ENCODE measurements around the gene FHOD1. TPM values are rescaled to one million over a fixed set of nuclear protein-coding genes. Genes with fewer than 3 reads are reported as not detected.

FHOD1 gene
- total RNA-seq, 1 experiment from 2014 or later = 58.2 TPM

DNA sequence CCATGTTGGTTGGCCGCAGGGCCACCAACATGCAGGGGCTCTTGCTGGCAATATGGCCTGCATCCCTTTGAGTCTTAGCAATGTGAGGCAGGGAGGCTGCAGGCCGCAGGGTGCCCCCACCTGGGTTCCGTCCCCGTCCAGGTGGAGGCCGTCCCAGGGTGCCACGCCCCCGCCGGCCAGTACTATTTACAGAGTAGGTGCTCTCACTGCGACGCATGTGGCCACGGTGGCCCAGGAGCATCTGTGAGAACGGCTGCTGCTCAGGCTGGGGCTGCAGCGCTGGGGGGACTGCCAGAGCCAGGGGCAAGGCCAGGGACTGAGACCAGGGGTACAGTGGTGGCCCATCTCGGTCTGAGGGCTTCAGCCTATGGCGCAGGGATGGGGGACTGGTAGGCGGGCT lies 67.1 kb downstream of the FHOD1 start:
- H3F3A ChIP-seq (ENCODE audit: insufficient read depth, low read depth) = peaks cover 38% of the 10 kb centered on the region
- no peak overlapping the region for H2AFZ ChIP-seq
- peaks cover 44% of the 10 kb centered on the region for H3K4me1 ChIP-seq (replicated peaks; ENCODE audit: insufficient read depth)
- peaks cover 16% of the 10 kb centered on the region for H3K79me2 ChIP-seq (ENCODE audit: low read depth)
- POLR2A ChIA-PET (ENCODE audit: unreplicated experiment) = no interaction called here
- H3K27me3 ChIP-seq (ENCODE audit: insufficient read depth, low read depth) = no peaks in the 10 kb centered on the region
- BruUV-seq (replicated peaks) = no TSS peak
- no peaks in the 10 kb centered on the region for H4K20me1 ChIP-seq (ENCODE audit: insufficient read depth)
- no peak for TF ChIP-seq EZH2 (IDR thresholded peaks at IDR 0.05; ENCODE audit: low read depth)
- TF ChIP-seq, protein P1, sequence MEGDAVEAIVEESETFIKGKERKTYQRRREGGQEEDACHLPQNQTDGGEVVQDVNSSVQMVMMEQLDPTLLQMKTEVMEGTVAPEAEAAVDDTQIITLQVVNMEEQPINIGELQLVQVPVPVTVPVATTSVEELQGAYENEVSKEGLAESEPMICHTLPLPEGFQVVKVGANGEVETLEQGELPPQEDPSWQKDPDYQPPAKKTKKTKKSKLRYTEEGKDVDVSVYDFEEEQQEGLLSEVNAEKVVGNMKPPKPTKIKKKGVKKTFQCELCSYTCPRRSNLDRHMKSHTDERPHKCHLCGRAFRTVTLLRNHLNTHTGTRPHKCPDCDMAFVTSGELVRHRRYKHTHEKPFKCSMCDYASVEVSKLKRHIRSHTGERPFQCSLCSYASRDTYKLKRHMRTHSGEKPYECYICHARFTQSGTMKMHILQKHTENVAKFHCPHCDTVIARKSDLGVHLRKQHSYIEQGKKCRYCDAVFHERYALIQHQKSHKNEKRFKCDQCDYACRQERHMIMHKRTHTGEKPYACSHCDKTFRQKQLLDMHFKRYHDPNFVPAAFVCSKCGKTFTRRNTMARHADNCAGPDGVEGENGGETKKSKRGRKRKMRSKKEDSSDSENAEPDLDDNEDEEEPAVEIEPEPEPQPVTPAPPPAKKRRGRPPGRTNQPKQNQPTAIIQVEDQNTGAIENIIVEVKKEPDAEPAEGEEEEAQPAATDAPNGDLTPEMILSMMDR (conservative IDR thresholded peaks at IDR 0.05) = no peak
- CTCF ChIA-PET = no interaction called here
- H3K36me3 ChIP-seq (ENCODE audit: low read depth) = no peaks in the 10 kb centered on the region
- no peak overlapping the region for H3K4me2 ChIP-seq
- intact Hi-C loops (cut with micrococcal nuclease; ENCODE audit: unreplicated experiment) = no loop called here
- no peaks in the 10 kb centered on the region for H3K9me2 ChIP-seq (ENCODE audit: insufficient read depth)
- no peaks in the 10 kb centered on the region for H3K9me3 ChIP-seq (ENCODE audit: insufficient read depth, low read depth)
- no peak overlapping the region for H3K27ac ChIP-seq
- DNase-seq = no peak
- H3K4me3 ChIP-seq = no peak overlapping the region

DNA sequence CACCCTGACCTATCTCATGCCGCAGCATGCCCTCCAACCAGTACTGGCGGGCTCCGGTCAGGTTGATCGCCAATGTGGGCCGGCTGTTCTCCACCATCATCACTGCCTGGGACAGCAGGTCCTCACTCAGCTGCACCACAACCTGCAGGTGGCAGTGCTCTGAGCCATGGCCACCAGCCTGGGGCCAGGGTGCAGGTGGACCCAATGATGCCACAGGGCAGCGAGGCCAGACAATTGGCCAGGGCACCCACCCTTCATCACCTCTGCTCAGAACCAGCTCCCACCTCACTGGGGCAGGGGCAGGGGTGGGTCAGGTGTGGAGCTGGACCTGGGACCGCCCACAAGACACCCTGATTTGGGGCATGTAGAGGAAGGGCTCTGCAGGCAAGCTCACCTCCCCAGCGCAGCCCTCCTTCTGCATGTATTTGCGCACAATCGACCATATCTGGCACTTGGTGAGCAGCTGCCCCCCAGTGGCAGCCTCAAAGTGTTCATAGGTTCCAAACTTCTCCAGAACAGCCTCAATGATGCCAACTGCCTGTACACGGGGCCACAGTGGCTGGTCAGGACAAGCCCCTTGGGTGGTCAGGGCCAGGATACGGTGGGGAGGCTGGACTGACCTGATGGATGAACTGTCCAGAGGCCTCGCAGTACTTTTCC lies 67.7 kb downstream of the FHOD1 start:
- H3K27ac ChIP-seq = no peak overlapping the region
- H3K9me2 ChIP-seq (ENCODE audit: insufficient read depth) = no peaks in the 10 kb centered on the region
- no peak overlapping the region for H2AFZ ChIP-seq
- peaks cover 16% of the 10 kb centered on the region for H3K79me2 ChIP-seq (ENCODE audit: low read depth)
- no peak for DNase-seq
- no TSS peak for BruUV-seq (replicated peaks)
- H3K27me3 ChIP-seq (ENCODE audit: insufficient read depth, low read depth) = no peaks in the 10 kb centered on the region
- H3K36me3 ChIP-seq (ENCODE audit: low read depth) = no peaks in the 10 kb centered on the region
- no peaks in the 10 kb centered on the region for H3K9me3 ChIP-seq (ENCODE audit: insufficient read depth, low read depth)
- H3K4me3 ChIP-seq = no peak overlapping the region
- H3F3A ChIP-seq (ENCODE audit: insufficient read depth, low read depth) = peaks cover 40% of the 10 kb centered on the region
- H3K4me1 ChIP-seq (replicated peaks; ENCODE audit: insufficient read depth) = peaks cover 44% of the 10 kb centered on the region
- no peaks in the 10 kb centered on the region for H4K20me1 ChIP-seq (ENCODE audit: insufficient read depth)
- intact Hi-C loops (cut with micrococcal nuclease; ENCODE audit: unreplicated experiment) = no loop called here
- ChIA-PET CTCF (no interaction called here), POLR2A (ENCODE audit: unreplicated experiment) (interaction anchor here (0.6 kb wide), 1 partner anchor 9 kb away, joined by 4 read pairs; no protein-coding TSS in a partner anchor)
- H3K4me2 ChIP-seq = peak overlapping the region; percentile 92
- TF ChIP-seq, protein P1 (conservative IDR thresholded peaks at IDR 0.05) = no peak; the same call in 1 of the 2 replicates
- TF ChIP-seq EZH2 (IDR thresholded peaks at IDR 0.05; ENCODE audit: low read depth) = no peak

Small RNAs within 50 kb of the gene (microRNA-seq; reads per million reads assigned to microRNA genes)
- gene MIR328 (ENCODE audit: borderline number of aligned reads, borderline replicate concordance) = 65.3 reads per million, percentile 46 among the genes with 10 or more reads in this experiment

Other genes with a start within 250 kb of the FHOD1 start
- 58.7 and 63.3 TPM in 2 replicates for gene CBFB, start 218.3 kb downstream of the FHOD1 start, total RNA-seq (2021)
- 19.5 and 21.1 TPM in 2 replicates for gene PHAF1, start 137.5 kb downstream of the FHOD1 start, total RNA-seq (2021)
- 4.0 and 4.2 TPM in 2 replicates for gene B3GNT9, start 96.5 kb downstream of the FHOD1 start, total RNA-seq (2021)
- gene TRADD, start 87.6 kb downstream of the FHOD1 start, total RNA-seq (2021) = 38.0 and 50.3 TPM in 2 replicates
- 53.2 and 54.4 TPM in 2 replicates for gene FBXL8, start 87.5 kb downstream of the FHOD1 start, total RNA-seq (2021)
- 96.9 and 100 TPM in 2 replicates for gene HSF4, start 82.7 kb downstream of the FHOD1 start, total RNA-seq (2021)
- gene NOL3, start 76.9 kb downstream of the FHOD1 start, total RNA-seq (2021) = 68.0 and 76.8 TPM in 2 replicates
- 21.7 and 24.6 TPM in 2 replicates for gene MATCAP1, start 63.5 kb downstream of the FHOD1 start, total RNA-seq (2021)
- 0.35 TPM in 1 of 2 replicates, not detected in the other for gene EXOC3L1, start 57.3 kb downstream of the FHOD1 start, total RNA-seq (2021)
- gene E2F4, start 55.3 kb downstream of the FHOD1 start, total RNA-seq (2021) = 78.4 and 82.5 TPM in 2 replicates
- gene ELMO3, start 48.4 kb downstream of the FHOD1 start, total RNA-seq (2021) = 32.4 and 51.1 TPM in 2 replicates
- 39.5 and 42.0 TPM in 2 replicates for gene TMEM208, start 20.4 kb downstream of the FHOD1 start, total RNA-seq (2021)
- gene SLC9A5, start 1.5 kb upstream of the FHOD1 start, total RNA-seq (2021) = 5.2 and 6.9 TPM in 2 replicates
- 14.0 and 17.3 TPM in 2 replicates for gene PLEKHG4, start 32.1 kb upstream of the FHOD1 start, total RNA-seq (2021)
- gene KCTD19, start 79.3 kb upstream of the FHOD1 start, total RNA-seq (2021) = 0.35 TPM in 1 of 2 replicates, not detected in the other
- gene LRRC36, start 79.3 kb upstream of the FHOD1 start, total RNA-seq (2021) = not detected in 2 replicates
- gene TPPP3, start 146.0 kb upstream of the FHOD1 start, total RNA-seq (2021) = 3.1 and 4.5 TPM in 2 replicates
- 12.8 and 14.9 TPM in 2 replicates for gene ZDHHC1, start 169.0 kb upstream of the FHOD1 start, total RNA-seq (2021)
- gene HSD11B2, start 183.6 kb upstream of the FHOD1 start, total RNA-seq (2021) = 5.0 and 5.3 TPM in 2 replicates
- gene ATP6V0D1, start 233.7 kb upstream of the FHOD1 start, total RNA-seq (2021) = 51.5 and 61.0 TPM in 2 replicates
- not detected in 2 replicates for gene AGRP, start 236.1 kb upstream of the FHOD1 start, total RNA-seq (2021)

Measured in PC-9 (cell line).